GM12891 (cell line): ENCODE measurements around the gene DNER.

Experiments used
- PAX5 ChIP-seq: IDR thresholded peaks from 2 replicates; pipeline ENCODE4 v1.6.1; 2011; ENCODE audit warnings: low read length, moderate library complexity, mild to moderate bottlenecking; ENCODE audit not compliant: insufficient read depth, severe bottlenecking
- POLR2A ChIP-seq: IDR thresholded peaks from 2 replicates; pipeline ENCODE4 v1.6.1; 2011; ENCODE audit warnings: low read depth, low read length, control low read depth
- POLR2AphosphoS5 ChIP-seq: IDR thresholded peaks from 2 replicates; pipeline ENCODE4 v1.6.1; 2011; ENCODE audit warnings: low read depth, low read length, control low read depth
- POU2F2 ChIP-seq: IDR thresholded peaks from 2 replicates; pipeline ENCODE4 v1.6.1; 2011; ENCODE audit warnings: low read depth, mild to moderate bottlenecking, control low read depth, low read length, moderate library complexity
- TAF1 ChIP-seq: IDR thresholded peaks from 2 replicates; pipeline ENCODE4 v1.6.1; 2011; ENCODE audit warnings: low read depth, low read length, control low read depth

DNA sequence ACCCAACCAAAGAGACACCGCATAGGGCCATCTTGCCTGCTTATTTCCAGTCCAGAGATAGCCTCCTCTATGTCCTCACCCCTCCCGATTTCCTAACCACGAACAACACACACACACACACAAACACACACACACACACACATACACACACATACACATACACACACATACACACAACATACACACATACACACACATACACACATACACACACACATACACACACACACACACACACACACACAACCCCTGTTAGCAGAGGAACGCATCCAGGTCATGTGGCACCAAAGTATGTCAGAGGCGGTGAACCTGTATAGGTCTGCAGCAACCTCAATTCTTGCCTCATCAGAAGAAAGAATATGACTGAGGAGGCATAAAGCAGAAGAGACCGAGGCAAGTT is 18.5 kb upstream of the DNER start:
- TF ChIP-seq POLR2AphosphoS5 (no peak), TAF1 (no peak), POLR2A (no peak), POU2F2 (no peak), PAX5 (no peak)
